ENCODE measurements around the gene DBF4B. TPM values are rescaled to one million over a fixed set of nuclear protein-coding genes. Genes with fewer than 3 reads are reported as not detected.
"Not testable (repeated sequence)": the region's sequence is repeated elsewhere in the genome, so short reads cannot be mapped to it uniquely, and the experiment has no call there.

DBF4B gene
- total RNA-seq, 3 donors from 2014 or later, result 4.9 to 10.2 (median 7.2) TPM

- DNase-seq (no peak), ATAC-seq (no peak)
- Histone ChIP-seq H3K4me1 (ENCODE audit: low read depth) (no peaks in the 10 kb centered on the region), H3K9me3 (no peaks in the 10 kb centered on the region), H3K4me3 (no peak overlapping the region), H3K36me3 (ENCODE audit: low read depth) (no peaks in the 10 kb centered on the region)
- no peak for TF ChIP-seq CTCF (IDR thresholded peaks at IDR 0.05)
- intact Hi-C loops (cut with DNase I, micrococcal nuclease), result no loop called here
These were observed 41.5 kb downstream of the DBF4B start for GRCh38 chr17:44749980-44750318.

- ATAC-seq, result no peak
- Histone ChIP-seq H3K4me3 (no peak overlapping the region), H3K9me3 (no peaks in the 10 kb centered on the region), H3K4me1 (ENCODE audit: low read depth) (no peaks in the 10 kb centered on the region), H3K36me3 (ENCODE audit: low read depth) (no peaks in the 10 kb centered on the region)
- no peak for DNase-seq
- intact Hi-C loops (cut with DNase I, micrococcal nuclease), result no loop called here
- TF ChIP-seq CTCF (IDR thresholded peaks at IDR 0.05), result no peak
These were observed 42.9 kb downstream of the DBF4B start for GRCh38 chr17:44751331-44751730.

DNA sequence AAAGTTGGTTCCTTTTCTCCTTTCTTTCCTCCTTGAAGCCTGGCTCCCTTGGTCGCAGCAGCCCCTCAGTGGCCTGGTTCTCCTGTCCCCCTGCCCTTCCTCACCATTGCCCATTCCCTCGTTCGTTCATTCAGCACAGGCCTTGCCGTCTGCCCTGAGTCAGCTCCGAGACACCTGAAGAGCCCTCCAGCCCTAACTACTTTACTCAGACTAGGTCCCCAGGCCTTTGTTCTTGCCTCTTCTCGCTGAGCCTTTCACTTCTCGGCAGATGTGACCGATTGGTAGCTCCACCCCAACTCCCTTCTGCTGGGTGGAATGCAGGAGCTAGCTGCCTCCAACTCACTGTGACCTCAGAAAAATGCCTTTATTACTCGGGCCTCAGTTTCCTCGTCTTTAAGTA, 43.3 kb downstream of the DBF4B start:
- Histone ChIP-seq H3K9me3 (no peaks in the 10 kb centered on the region), H3K4me1 (ENCODE audit: low read depth) (no peaks in the 10 kb centered on the region), H3K36me3 (ENCODE audit: low read depth) (no peaks in the 10 kb centered on the region), H3K4me3 (no peak overlapping the region)
- DNase-seq, result no peak
- intact Hi-C loops (cut with DNase I, micrococcal nuclease), result no loop called here
- TF ChIP-seq CTCF (IDR thresholded peaks at IDR 0.05), result no peak
- ATAC-seq, result no peak

DNA sequence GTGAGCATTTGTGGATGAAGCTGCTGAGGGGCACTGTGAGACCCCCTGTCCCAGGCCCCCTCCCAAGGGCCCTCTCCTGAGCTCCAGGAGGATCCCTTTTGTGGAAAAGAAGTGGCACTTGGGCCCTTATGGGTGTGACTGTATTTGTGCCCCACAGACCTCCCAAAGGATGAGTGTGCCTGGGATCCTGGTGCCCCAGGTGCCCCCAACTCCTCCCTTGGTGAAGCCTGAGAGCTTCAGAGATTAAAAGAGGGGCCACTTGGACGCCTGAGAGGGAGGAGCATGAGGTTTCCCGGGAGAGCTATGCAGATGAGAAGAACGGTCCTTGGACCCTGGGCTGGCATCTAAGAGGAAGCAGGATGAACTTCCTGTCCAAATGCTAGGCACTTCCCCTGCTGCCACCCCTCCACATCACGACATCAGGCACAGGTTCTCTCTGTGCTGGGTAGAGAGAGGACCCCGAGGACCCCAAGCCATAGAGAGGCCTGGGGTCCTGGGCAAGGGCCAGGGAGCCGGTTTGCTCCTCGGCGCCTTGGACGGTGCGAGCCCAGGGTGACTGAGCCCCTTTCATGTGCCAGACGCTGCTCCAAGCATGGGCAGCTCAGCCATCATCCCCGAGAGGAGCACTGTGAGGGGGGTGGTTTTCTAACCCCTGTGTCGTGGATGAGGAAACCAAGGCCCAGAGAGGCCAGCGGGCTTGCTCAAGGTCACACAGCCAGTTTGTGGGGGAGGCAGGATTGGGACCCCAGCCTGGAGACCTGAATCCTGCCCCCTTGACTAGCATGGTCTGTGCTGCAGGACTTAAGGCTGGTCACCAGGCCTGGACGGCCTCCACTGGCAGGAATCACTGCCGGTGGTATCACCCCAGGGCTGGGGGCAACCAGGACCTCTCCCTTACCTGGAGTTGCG, 44.7 kb downstream of the DBF4B start:
- no peak for TF ChIP-seq CTCF (IDR thresholded peaks at IDR 0.05)
- no peak for ATAC-seq
- no peaks in the 10 kb centered on the region for H3K36me3 ChIP-seq (ENCODE audit: low read depth)
- intact Hi-C loops (cut with DNase I, micrococcal nuclease), result no loop called here
- DNase-seq, result no peak
- H3K4me1 ChIP-seq (ENCODE audit: low read depth), result no peaks in the 10 kb centered on the region
- H3K9me3 ChIP-seq, result no peaks in the 10 kb centered on the region
- no peak overlapping the region for H3K4me3 ChIP-seq

- intact Hi-C loops (cut with DNase I, micrococcal nuclease), result no loop called here
- ATAC-seq (no peak), DNase-seq (no peak)
- no peaks in the 10 kb centered on the region for H3K9me3 ChIP-seq
- no peaks in the 10 kb centered on the region for H3K36me3 ChIP-seq (ENCODE audit: low read depth)
- H3K4me1 ChIP-seq (ENCODE audit: low read depth), result peaks cover 3% of the 10 kb centered on the region
- no peak overlapping the region for H3K4me3 ChIP-seq
- no peak for TF ChIP-seq CTCF (IDR thresholded peaks at IDR 0.05)
These were observed 45.8 kb downstream of the DBF4B start for GRCh38 chr17:44754276-44754675.

DNA sequence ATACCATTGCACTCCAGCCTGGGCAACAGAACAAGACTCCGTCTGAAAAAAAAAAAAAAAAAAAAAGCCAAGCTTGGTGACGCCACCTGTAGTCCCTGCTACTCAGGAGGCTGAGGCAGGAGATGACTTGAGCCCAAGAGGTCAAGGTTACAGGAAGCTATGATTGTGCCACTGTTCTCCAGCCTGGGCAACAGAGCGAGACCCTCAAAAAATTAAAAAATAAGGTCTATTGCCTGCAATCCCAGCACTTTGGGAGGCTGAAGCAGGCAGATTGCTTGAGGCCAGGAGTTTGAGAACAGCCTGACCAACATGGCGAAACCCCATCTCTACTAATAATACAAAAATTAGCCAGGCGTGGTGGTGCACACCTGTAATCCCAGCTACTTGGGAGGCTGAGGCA, 46.7 kb downstream of the DBF4B start:
- H3K4me3 ChIP-seq; H3K36me3 ChIP-seq (ENCODE audit: low read depth); DNase-seq; H3K4me1 ChIP-seq (ENCODE audit: low read depth); intact Hi-C loops (cut with DNase I, micrococcal nuclease); H3K9me3 ChIP-seq; ATAC-seq: not testable (repeated sequence)
